WTC11 (cell line): Measurements from ENCODE around the gene KATNBL1. TPM values are rescaled to one million over a fixed set of nuclear protein-coding genes. Genes with fewer than 3 reads are reported as not detected.

Experiments
- ATAC-seq: fragments of 200-7000 bp; cut with Tn5 transposase; 2 replicates; pipeline ENCODE4 v1.10.0; 2021; ENCODE audit warnings: mild to moderate bottlenecking, moderate library complexity
- CTCF ChIA-PET: fragments of 300-600 bp; sonication (Branson Sonifier 250); formaldehyde crosslinking; loops from one replicate; lab custom pipeline; 2021; ENCODE audit warnings: antibody characterized with exemption; lab: Charles Lee
- POLR2A ChIA-PET: fragments of 350-600 bp; sonication (Branson Sonifier 250); formaldehyde crosslinking; loops from one replicate; lab custom pipeline; 2021; ENCODE audit warnings: antibody characterized with exemption; lab: Charles Lee
- DNase-seq: peaks from one replicate; pipeline ENCODE4 v3.0.0; 2021; ENCODE audit warnings: low spot score
- H3K27ac Mint-ChIP-seq: 2 replicates; pipeline ENCODE4 v1.8.0; 2021; ENCODE audit warnings: mixed read lengths
- H3K27me3 Mint-ChIP-seq: 2 replicates; pipeline ENCODE4 v1.8.0; 2021; ENCODE audit warnings: low read depth, mild to moderate bottlenecking, moderate library complexity, mixed read lengths
- H3K36me3 Mint-ChIP-seq: 2 replicates; pipeline ENCODE4 v1.8.0; 2021; ENCODE audit warnings: mixed read lengths
- H3K4me1 Mint-ChIP-seq: 2 replicates; pipeline ENCODE4 v1.8.0; 2022; ENCODE audit warnings: mixed read lengths
- H3K4me3 Mint-ChIP-seq: 2 replicates; pipeline ENCODE4 v1.8.0; 2021; ENCODE audit warnings: mild to moderate bottlenecking, moderate library complexity, mixed read lengths
- H3K9me3 Mint-ChIP-seq: 2 replicates; pipeline ENCODE4 v1.8.0; 2021; ENCODE audit warnings: mixed read lengths
- ATF1 ChIP-seq: sonication (generic); formaldehyde crosslinking; IDR thresholded peaks from 2 replicates; pipeline ENCODE4 v1.8.1; 2023; ENCODE audit warnings: mild to moderate bottlenecking, moderate library complexity, missing genetic modification reagents
- FOXK1 ChIP-seq: sonication (generic); formaldehyde crosslinking; IDR thresholded peaks from 2 replicates; pipeline ENCODE4 v1.8.0; 2022; ENCODE audit warnings: mild to moderate bottlenecking, moderate library complexity, missing genetic modification reagents
- NFATC4 ChIP-seq: fragments of 250-450 bp; sonication (Bioruptor Pico); IDR thresholded peaks from 2 replicates; pipeline ENCODE4 v1.9.0; 2021; ENCODE audit warnings: mild to moderate bottlenecking
- NR3C1 ChIP-seq: sonication (generic); formaldehyde crosslinking; conservative IDR thresholded peaks from 2 replicates; pipeline ENCODE4 v1.8.1; 2023; ENCODE audit warnings: low read depth, mild to moderate bottlenecking, missing genetic modification reagents
- SMAD3 ChIP-seq: sonication (generic); formaldehyde crosslinking; IDR thresholded peaks from 2 replicates; pipeline ENCODE4 v1.8.0; 2022; ENCODE audit warnings: missing genetic modification reagents, mild to moderate bottlenecking, borderline replicate concordance
- TCF7 ChIP-seq: sonication (generic); formaldehyde crosslinking; IDR thresholded peaks from 2 replicates; pipeline ENCODE4 v1.8.0; 2022; ENCODE audit warnings: mild to moderate bottlenecking, low read depth, missing genetic modification reagents, moderate library complexity
- ZNF416 ChIP-seq: fragments of 250-450 bp; sonication (Bioruptor Pico); IDR thresholded peaks from 2 replicates; pipeline ENCODE4 v1.9.0; 2021; ENCODE audit warnings: mild to moderate bottlenecking, inconsistent platforms
- ZNF671 ChIP-seq: fragments of 250-450 bp; sonication (Bioruptor Pico); IDR thresholded peaks from 2 replicates; pipeline ENCODE4 v1.8.0; 2021; ENCODE audit warnings: mild to moderate bottlenecking
- total RNA-seq: library from RNA; stranded (reverse); gene quantifications from 3 replicates; pipeline ENCODE4 v1.2.3, GENCODE V29; 2021
- TF ChIP-seq, protein P1 (sequence below): fragments of 250-450 bp; sonication (Bioruptor Pico); conservative IDR thresholded peaks from 2 replicates; pipeline ENCODE4 v1.9.0; 2021; ENCODE audit warnings: mild to moderate bottlenecking
- TF ChIP-seq, protein P2 (sequence below): sonication (generic); formaldehyde crosslinking; IDR thresholded peaks from 2 replicates; pipeline ENCODE4 v1.8.1; 2023; ENCODE audit warnings: mild to moderate bottlenecking, missing genetic modification reagents
- TF ChIP-seq, protein P3 (sequence below): sonication (generic); formaldehyde crosslinking; IDR thresholded peaks from 2 replicates; pipeline ENCODE4 v1.8.1; 2022; ENCODE audit warnings: mild to moderate bottlenecking, moderate library complexity, missing genetic modification reagents
- TF ChIP-seq, protein P4 (sequence below): sonication (generic); formaldehyde crosslinking; IDR thresholded peaks from 2 replicates; pipeline ENCODE4 v1.8.1; 2022; ENCODE audit warnings: mild to moderate bottlenecking, missing genetic modification reagents, moderate library complexity, borderline replicate concordance
- TF ChIP-seq, protein P5 (sequence below): sonication (generic); formaldehyde crosslinking; IDR thresholded peaks from 2 replicates; pipeline ENCODE4 v1.8.0; 2022; ENCODE audit warnings: mild to moderate bottlenecking, missing genetic modification reagents
- TF ChIP-seq, protein P6 (sequence below): sonication (generic); formaldehyde crosslinking; IDR thresholded peaks from 2 replicates; pipeline ENCODE4 v1.8.1; 2023; ENCODE audit warnings: mild to moderate bottlenecking, missing genetic modification reagents, moderate library complexity
- TF ChIP-seq, protein P7 (sequence below): sonication (generic); formaldehyde crosslinking; IDR thresholded peaks from 2 replicates; pipeline ENCODE4 v1.8.0; 2022; ENCODE audit warnings: missing genetic modification reagents

KATNBL1 gene
- total RNA-seq, 1 experiment from 2014 or later: 45.8 TPM

DNA sequence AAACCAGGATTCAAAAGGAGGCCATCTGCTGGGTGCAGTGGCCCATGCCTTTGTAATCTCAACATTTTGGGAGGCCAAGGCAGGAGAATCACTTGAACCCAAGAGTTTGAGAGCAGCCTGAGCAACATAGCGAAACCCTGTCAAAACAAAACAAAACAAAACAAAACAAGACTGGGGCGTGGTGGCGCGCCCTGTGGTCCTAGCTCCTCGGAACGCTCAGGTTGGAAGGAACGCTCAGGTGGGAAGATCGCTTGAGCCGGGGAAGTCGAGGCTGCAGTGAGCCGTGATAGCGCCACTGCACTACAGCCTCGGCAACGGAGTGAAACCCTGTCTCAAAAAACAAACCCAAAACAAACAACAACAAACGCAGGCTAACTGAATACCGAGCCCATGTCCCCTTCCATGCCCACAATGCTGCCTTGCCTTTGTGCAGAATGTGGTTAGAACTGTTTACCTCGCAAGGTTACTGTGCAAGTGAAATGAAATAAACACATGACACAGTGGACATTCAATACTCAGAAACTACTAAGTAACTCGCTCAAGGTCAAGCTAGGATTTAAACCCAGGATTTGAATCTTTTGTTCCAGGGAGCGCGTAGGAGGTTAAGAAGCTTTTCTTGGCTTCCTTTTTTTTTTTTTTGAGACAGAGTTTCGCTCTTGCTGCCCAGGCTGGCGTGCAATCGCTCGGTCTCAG, 14.2 kb upstream of the KATNBL1 start:
- no peaks in the 10 kb centered on the region for H3K9me3 Mint-ChIP-seq
- CTCF ChIA-PET: interaction anchor here (1.1 to 1.8 kb wide), 4 partner anchors 14 to 134 kb away, joined by 3 to 10 read pairs (median 4); partner anchors contain the start of gene KATNBL1
- TF ChIP-seq TCF7 (CRISPR knock-in tag) (no peak), NR3C1 (CRISPR knock-in tag) (no peak), NFATC4 (no peak), ATF1 (CRISPR knock-in tag) (no peak), SMAD3 (no peak), ZNF416 (CRISPR knock-in tag) (no peak), FOXK1 (CRISPR knock-in tag) (no peak), ZNF671 (CRISPR knock-in tag) (no peak)
- TF ChIP-seq, protein P1, sequence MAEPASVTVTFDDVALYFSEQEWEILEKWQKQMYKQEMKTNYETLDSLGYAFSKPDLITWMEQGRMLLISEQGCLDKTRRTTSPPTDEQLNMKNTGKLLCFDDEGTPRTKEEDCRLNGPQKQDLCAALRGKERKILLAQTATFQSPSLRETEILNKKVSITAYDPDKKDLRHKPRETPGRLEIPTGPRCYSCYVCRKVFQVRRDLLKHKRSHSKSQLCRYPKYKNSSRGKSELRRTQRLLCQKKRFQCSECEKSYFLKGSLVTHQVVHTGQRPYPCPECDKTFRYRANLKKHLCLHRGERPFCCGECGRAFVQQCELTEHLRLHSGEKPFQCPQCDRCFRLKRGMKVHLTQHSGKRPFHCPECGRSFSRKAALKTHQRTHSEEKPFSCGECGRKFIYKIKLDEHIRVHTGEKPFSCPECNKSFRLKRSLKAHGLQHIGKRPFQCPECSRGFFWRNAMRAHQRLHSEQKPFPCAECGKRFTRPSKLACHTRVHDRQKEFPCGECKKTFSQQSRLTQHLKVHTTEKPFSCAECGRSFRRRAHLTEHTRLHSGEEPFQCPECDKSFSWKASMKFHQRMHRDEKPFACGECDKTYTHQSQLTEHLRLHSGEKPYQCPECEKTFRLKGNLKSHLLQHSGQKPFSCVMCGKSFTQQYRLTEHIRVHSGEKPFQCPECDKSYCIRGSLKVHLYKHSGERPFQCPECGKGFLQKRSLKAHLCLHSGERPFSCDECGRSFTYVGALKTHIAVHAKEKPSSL (CRISPR knock-in tag): no peak
- TF ChIP-seq, protein P2, sequence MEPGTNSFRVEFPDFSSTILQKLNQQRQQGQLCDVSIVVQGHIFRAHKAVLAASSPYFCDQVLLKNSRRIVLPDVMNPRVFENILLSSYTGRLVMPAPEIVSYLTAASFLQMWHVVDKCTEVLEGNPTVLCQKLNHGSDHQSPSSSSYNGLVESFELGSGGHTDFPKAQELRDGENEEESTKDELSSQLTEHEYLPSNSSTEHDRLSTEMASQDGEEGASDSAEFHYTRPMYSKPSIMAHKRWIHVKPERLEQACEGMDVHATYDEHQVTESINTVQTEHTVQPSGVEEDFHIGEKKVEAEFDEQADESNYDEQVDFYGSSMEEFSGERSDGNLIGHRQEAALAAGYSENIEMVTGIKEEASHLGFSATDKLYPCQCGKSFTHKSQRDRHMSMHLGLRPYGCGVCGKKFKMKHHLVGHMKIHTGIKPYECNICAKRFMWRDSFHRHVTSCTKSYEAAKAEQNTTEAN (CRISPR knock-in tag): no peak
- TF ChIP-seq, protein P3, sequence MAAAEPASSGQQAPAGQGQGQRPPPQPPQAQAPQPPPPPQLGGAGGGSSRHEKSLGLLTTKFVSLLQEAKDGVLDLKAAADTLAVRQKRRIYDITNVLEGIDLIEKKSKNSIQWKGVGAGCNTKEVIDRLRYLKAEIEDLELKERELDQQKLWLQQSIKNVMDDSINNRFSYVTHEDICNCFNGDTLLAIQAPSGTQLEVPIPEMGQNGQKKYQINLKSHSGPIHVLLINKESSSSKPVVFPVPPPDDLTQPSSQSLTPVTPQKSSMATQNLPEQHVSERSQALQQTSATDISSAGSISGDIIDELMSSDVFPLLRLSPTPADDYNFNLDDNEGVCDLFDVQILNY: no peak
- TF ChIP-seq, protein P4, sequence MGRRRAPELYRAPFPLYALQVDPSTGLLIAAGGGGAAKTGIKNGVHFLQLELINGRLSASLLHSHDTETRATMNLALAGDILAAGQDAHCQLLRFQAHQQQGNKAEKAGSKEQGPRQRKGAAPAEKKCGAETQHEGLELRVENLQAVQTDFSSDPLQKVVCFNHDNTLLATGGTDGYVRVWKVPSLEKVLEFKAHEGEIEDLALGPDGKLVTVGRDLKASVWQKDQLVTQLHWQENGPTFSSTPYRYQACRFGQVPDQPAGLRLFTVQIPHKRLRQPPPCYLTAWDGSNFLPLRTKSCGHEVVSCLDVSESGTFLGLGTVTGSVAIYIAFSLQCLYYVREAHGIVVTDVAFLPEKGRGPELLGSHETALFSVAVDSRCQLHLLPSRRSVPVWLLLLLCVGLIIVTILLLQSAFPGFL (CRISPR knock-in tag): no peak
- TF ChIP-seq, protein P5, sequence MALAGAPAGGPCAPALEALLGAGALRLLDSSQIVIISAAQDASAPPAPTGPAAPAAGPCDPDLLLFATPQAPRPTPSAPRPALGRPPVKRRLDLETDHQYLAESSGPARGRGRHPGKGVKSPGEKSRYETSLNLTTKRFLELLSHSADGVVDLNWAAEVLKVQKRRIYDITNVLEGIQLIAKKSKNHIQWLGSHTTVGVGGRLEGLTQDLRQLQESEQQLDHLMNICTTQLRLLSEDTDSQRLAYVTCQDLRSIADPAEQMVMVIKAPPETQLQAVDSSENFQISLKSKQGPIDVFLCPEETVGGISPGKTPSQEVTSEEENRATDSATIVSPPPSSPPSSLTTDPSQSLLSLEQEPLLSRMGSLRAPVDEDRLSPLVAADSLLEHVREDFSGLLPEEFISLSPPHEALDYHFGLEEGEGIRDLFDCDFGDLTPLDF (CRISPR knock-in tag): no peak
- TF ChIP-seq, protein P6, sequence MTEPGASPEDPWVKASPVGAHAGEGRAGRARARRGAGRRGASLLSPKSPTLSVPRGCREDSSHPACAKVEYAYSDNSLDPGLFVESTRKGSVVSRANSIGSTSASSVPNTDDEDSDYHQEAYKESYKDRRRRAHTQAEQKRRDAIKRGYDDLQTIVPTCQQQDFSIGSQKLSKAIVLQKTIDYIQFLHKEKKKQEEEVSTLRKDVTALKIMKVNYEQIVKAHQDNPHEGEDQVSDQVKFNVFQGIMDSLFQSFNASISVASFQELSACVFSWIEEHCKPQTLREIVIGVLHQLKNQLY (CRISPR knock-in tag): no peak
- TF ChIP-seq, protein P7, sequence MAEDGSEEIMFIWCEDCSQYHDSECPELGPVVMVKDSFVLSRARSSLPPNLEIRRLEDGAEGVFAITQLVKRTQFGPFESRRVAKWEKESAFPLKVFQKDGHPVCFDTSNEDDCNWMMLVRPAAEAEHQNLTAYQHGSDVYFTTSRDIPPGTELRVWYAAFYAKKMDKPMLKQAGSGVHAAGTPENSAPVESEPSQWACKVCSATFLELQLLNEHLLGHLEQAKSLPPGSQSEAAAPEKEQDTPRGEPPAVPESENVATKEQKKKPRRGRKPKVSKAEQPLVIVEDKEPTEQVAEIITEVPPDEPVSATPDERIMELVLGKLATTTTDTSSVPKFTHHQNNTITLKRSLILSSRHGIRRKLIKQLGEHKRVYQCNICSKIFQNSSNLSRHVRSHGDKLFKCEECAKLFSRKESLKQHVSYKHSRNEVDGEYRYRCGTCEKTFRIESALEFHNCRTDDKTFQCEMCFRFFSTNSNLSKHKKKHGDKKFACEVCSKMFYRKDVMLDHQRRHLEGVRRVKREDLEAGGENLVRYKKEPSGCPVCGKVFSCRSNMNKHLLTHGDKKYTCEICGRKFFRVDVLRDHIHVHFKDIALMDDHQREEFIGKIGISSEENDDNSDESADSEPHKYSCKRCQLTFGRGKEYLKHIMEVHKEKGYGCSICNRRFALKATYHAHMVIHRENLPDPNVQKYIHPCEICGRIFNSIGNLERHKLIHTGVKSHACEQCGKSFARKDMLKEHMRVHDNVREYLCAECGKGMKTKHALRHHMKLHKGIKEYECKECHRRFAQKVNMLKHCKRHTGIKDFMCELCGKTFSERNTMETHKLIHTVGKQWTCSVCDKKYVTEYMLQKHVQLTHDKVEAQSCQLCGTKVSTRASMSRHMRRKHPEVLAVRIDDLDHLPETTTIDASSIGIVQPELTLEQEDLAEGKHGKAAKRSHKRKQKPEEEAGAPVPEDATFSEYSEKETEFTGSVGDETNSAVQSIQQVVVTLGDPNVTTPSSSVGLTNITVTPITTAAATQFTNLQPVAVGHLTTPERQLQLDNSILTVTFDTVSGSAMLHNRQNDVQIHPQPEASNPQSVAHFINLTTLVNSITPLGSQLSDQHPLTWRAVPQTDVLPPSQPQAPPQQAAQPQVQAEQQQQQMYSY (CRISPR knock-in tag): no peak
- H3K27ac Mint-ChIP-seq: peak overlapping the region; percentile 99
- POLR2A ChIA-PET: interaction anchor here (0.6 kb wide), 1 partner anchor 84 kb away, joined by 9 read pairs; no protein-coding TSS in a partner anchor
- H3K27me3 Mint-ChIP-seq: no peaks in the 10 kb centered on the region; the same call in 1 of the 2 replicates
- peak overlapping the region; percentile 93 for H3K4me3 Mint-ChIP-seq
- peaks cover 21% of the 10 kb centered on the region for H3K36me3 Mint-ChIP-seq
- ATAC-seq (no peak), DNase-seq (no peak)
- peaks cover 22% of the 10 kb centered on the region for H3K4me1 Mint-ChIP-seq
